HEK293T (cell line): ENCODE data around the gene SHOC1.

Source experiments
- ARNT ChIP-seq: fragments of 450-650 bp; IDR thresholded peaks from 2 replicates; pipeline ENCODE4 v1.6.1; 2017; ENCODE audit warnings: mild to moderate bottlenecking
- BHLHE40 ChIP-seq: fragments of 450-650 bp; IDR thresholded peaks from 2 replicates; pipeline ENCODE4 v1.6.1; 2016; ENCODE audit warnings: mild to moderate bottlenecking, moderate library complexity, borderline replicate concordance
- ELF4 ChIP-seq: fragments of 450-650 bp; IDR thresholded peaks from 2 replicates; pipeline ENCODE4 v1.6.1; 2017; ENCODE audit warnings: antibody characterized with exemption
- FOXA1 ChIP-seq: fragments of 450-650 bp; IDR thresholded peaks from 2 replicates; pipeline ENCODE4 v1.6.1; 2016; ENCODE audit warnings: mild to moderate bottlenecking
- FOXK2 ChIP-seq: fragments of 450-650 bp; IDR thresholded peaks from 2 replicates; pipeline ENCODE4 v1.6.1; 2016; ENCODE audit warnings: mild to moderate bottlenecking
- FOXM1 ChIP-seq: fragments of 450-650 bp; IDR thresholded peaks from 2 replicates; pipeline ENCODE4 v1.6.1; 2017; ENCODE audit warnings: mild to moderate bottlenecking, borderline replicate concordance
- HDGF ChIP-seq: fragments of 450-650 bp; IDR thresholded peaks from 2 replicates; pipeline ENCODE4 v1.6.1; 2017; ENCODE audit warnings: antibody characterized with exemption, borderline replicate concordance
- PKNOX1 ChIP-seq: fragments of 450-650 bp; IDR thresholded peaks from 2 replicates; pipeline ENCODE4 v1.6.1; 2016
- SP1 ChIP-seq: fragments of 450-650 bp; IDR thresholded peaks from 2 replicates; pipeline ENCODE4 v1.6.1; 2017
- SUZ12 ChIP-seq: fragments of 450-650 bp; IDR thresholded peaks from 2 replicates; pipeline ENCODE4 v1.6.1; 2016; ENCODE audit warnings: mild to moderate bottlenecking
- TARDBP ChIP-seq: fragments of 450-650 bp; IDR thresholded peaks from 2 replicates; pipeline ENCODE4 v1.6.1; 2016
- ZNF384 ChIP-seq: fragments of 450-650 bp; IDR thresholded peaks from 2 replicates; pipeline ENCODE4 v1.6.1; 2016

- no peak for TF ChIP-seq FOXM1
- no peak for TF ChIP-seq PKNOX1
- no peak for TF ChIP-seq SP1
- no peak for TF ChIP-seq TARDBP
- TF ChIP-seq FOXK2: no peak
- TF ChIP-seq HDGF: no peak
- no peak for TF ChIP-seq FOXA1
- TF ChIP-seq ELF4: no peak
- no peak for TF ChIP-seq SUZ12
- no peak for TF ChIP-seq ARNT
- TF ChIP-seq ZNF384: no peak
- TF ChIP-seq BHLHE40: no peak
Observed at GRCh38 chr9:111807197-111807596, 12.5 kb upstream of the SHOC1 start.
